Measurements from ENCODE around the gene FZD10.

Gene FZD10

DNA sequence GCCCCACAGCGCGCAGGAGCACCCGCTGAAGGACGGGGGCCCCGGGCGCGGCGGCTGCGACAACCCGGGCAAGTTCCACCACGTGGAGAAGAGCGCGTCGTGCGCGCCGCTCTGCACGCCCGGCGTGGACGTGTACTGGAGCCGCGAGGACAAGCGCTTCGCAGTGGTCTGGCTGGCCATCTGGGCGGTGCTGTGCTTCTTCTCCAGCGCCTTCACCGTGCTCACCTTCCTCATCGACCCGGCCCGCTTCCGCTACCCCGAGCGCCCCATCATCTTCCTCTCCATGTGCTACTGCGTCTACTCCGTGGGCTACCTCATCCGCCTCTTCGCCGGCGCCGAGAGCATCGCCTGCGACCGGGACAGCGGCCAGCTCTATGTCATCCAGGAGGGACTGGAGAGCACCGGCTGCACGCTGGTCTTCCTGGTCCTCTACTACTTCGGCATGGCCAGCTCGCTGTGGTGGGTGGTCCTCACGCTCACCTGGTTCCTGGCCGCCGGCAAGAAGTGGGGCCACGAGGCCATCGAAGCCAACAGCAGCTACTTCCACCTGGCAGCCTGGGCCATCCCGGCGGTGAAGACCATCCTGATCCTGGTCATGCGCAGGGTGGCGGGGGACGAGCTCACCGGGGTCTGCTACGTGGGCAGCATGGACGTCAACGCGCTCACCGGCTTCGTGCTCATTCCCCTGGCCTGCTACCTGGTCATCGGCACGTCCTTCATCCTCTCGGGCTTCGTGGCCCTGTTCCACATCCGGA is 1.4 kb downstream of the FZD10 start:
- Histone ChIP-seq H3F3A (ENCODE audit: insufficient read depth, low read length) (no peaks in the 10 kb centered on the region), H3K9me3 (ENCODE audit: low read length) (no peaks in the 10 kb centered on the region), H3K4me3 (ENCODE audit: low read depth, low read length, poor library complexity, severe bottlenecking) (no peak overlapping the region), H3K4me2 (ENCODE audit: low read length) (no peak overlapping the region), H3K36me3 (ENCODE audit: insufficient read depth, low read length) (no peaks in the 10 kb centered on the region), H3K9ac (ENCODE audit: low read length) (no peak overlapping the region), H3K9me2 (ENCODE audit: low read depth, low read length) (no peaks in the 10 kb centered on the region), H4K20me1 (ENCODE audit: insufficient read depth, low read length) (no peaks in the 10 kb centered on the region), H3K27me3 (ENCODE audit: insufficient read depth, low read length) (no peaks in the 10 kb centered on the region), H3K4me1 (ENCODE audit: insufficient read depth, low read length, severe bottlenecking) (no peaks in the 10 kb centered on the region), H3K27ac (ENCODE audit: low read depth, low read length, poor library complexity, severe bottlenecking) (no peak overlapping the region), H2AFZ (ENCODE audit: low read length) (no peak overlapping the region), H3K79me2 (ENCODE audit: insufficient read depth, low read length) (no peaks in the 10 kb centered on the region)
- TF ChIP-seq, protein P1, sequence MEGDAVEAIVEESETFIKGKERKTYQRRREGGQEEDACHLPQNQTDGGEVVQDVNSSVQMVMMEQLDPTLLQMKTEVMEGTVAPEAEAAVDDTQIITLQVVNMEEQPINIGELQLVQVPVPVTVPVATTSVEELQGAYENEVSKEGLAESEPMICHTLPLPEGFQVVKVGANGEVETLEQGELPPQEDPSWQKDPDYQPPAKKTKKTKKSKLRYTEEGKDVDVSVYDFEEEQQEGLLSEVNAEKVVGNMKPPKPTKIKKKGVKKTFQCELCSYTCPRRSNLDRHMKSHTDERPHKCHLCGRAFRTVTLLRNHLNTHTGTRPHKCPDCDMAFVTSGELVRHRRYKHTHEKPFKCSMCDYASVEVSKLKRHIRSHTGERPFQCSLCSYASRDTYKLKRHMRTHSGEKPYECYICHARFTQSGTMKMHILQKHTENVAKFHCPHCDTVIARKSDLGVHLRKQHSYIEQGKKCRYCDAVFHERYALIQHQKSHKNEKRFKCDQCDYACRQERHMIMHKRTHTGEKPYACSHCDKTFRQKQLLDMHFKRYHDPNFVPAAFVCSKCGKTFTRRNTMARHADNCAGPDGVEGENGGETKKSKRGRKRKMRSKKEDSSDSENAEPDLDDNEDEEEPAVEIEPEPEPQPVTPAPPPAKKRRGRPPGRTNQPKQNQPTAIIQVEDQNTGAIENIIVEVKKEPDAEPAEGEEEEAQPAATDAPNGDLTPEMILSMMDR (IDR thresholded peaks at IDR 0.05; ENCODE audit: low read length): no peak
- no peak for TF ChIP-seq EZH2 (IDR thresholded peaks at IDR 0.05; ENCODE audit: borderline replicate concordance, low read length)

DNA sequence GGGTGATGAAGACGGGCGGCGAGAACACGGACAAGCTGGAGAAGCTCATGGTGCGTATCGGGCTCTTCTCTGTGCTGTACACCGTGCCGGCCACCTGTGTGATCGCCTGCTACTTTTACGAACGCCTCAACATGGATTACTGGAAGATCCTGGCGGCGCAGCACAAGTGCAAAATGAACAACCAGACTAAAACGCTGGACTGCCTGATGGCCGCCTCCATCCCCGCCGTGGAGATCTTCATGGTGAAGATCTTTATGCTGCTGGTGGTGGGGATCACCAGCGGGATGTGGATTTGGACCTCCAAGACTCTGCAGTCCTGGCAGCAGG is 1.9 kb downstream of the FZD10 start:
- no peaks in the 10 kb centered on the region for H3F3A ChIP-seq (ENCODE audit: insufficient read depth, low read length)
- no peaks in the 10 kb centered on the region for H3K9me2 ChIP-seq (ENCODE audit: low read depth, low read length)
- H3K79me2 ChIP-seq (ENCODE audit: insufficient read depth, low read length): no peaks in the 10 kb centered on the region
- H3K36me3 ChIP-seq (ENCODE audit: insufficient read depth, low read length): no peaks in the 10 kb centered on the region
- no peak overlapping the region for H3K4me2 ChIP-seq (ENCODE audit: low read length)
- H2AFZ ChIP-seq (ENCODE audit: low read length): no peak overlapping the region
- H3K4me3 ChIP-seq (ENCODE audit: low read depth, low read length, poor library complexity, severe bottlenecking): no peak overlapping the region
- no peak overlapping the region for H3K9ac ChIP-seq (ENCODE audit: low read length)
- H3K27ac ChIP-seq (ENCODE audit: low read depth, low read length, poor library complexity, severe bottlenecking): no peak overlapping the region
- H4K20me1 ChIP-seq (ENCODE audit: insufficient read depth, low read length): no peaks in the 10 kb centered on the region
- H3K4me1 ChIP-seq (ENCODE audit: insufficient read depth, low read length, severe bottlenecking): no peaks in the 10 kb centered on the region
- H3K27me3 ChIP-seq (ENCODE audit: insufficient read depth, low read length): no peaks in the 10 kb centered on the region
- no peaks in the 10 kb centered on the region for H3K9me3 ChIP-seq (ENCODE audit: low read length)
- TF ChIP-seq, protein P1 (IDR thresholded peaks at IDR 0.05; ENCODE audit: low read length): no peak
- TF ChIP-seq EZH2 (IDR thresholded peaks at IDR 0.05; ENCODE audit: borderline replicate concordance, low read length): no peak

DNA sequence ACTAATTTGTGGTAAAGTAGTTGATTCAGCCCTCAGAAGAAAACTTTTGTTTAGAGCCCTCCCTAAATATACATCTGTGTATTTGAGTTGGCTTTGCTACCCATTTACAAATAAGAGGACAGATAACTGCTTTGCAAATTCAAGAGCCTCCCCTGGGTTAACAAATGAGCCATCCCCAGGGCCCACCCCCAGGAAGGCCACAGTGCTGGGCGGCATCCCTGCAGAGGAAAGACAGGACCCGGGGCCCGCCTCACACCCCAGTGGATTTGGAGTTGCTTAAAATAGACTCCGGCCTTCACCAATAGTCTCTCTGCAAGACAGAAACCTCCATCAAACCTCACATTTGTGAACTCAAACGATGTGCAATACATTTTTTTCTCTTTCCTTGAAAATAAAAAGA is 2.7 kb downstream of the FZD10 start:
- Histone ChIP-seq H3K4me1 (ENCODE audit: insufficient read depth, low read length, severe bottlenecking) (no peaks in the 10 kb centered on the region), H3K79me2 (ENCODE audit: insufficient read depth, low read length) (no peaks in the 10 kb centered on the region), H3K9me3 (ENCODE audit: low read length) (no peaks in the 10 kb centered on the region), H3K9me2 (ENCODE audit: low read depth, low read length) (no peaks in the 10 kb centered on the region), H3K9ac (ENCODE audit: low read length) (no peak overlapping the region), H3K27me3 (ENCODE audit: insufficient read depth, low read length) (no peaks in the 10 kb centered on the region), H3F3A (ENCODE audit: insufficient read depth, low read length) (no peaks in the 10 kb centered on the region), H2AFZ (ENCODE audit: low read length) (no peak overlapping the region), H4K20me1 (ENCODE audit: insufficient read depth, low read length) (no peaks in the 10 kb centered on the region), H3K4me2 (ENCODE audit: low read length) (no peak overlapping the region), H3K4me3 (ENCODE audit: low read depth, low read length, poor library complexity, severe bottlenecking) (no peak overlapping the region), H3K27ac (ENCODE audit: low read depth, low read length, poor library complexity, severe bottlenecking) (no peak overlapping the region), H3K36me3 (ENCODE audit: insufficient read depth, low read length) (no peaks in the 10 kb centered on the region)
- TF ChIP-seq EZH2 (IDR thresholded peaks at IDR 0.05; ENCODE audit: borderline replicate concordance, low read length): no peak
- TF ChIP-seq, protein P1 (IDR thresholded peaks at IDR 0.05; ENCODE audit: low read length): no peak

All from OCI-LY1 (cell line).